ENCODE results near the gene GNAS-AS1.

GNAS-AS1 gene

GRCh38 chr20:58871533-58872102 lies 20.9 kb upstream of the GNAS-AS1 start:
- Histone ChIP-seq H3K4me3 (ENCODE audit: low read length) (no peak overlapping the region), H3K9ac (ENCODE audit: low read length) (no peak overlapping the region), H3K36me3 (ENCODE audit: control insufficient read depth, low read depth, low read length) (peaks cover 6% of the 10 kb centered on the region), H3K27me3 (ENCODE audit: control insufficient read depth, insufficient read depth, low read length) (no peaks in the 10 kb centered on the region), H3K4me1 (ENCODE audit: control insufficient read depth, low read depth, low read length) (peaks cover 15% of the 10 kb centered on the region), H3K27ac (ENCODE audit: low read length) (no peak overlapping the region), H3K9me3 (ENCODE audit: control insufficient read depth, low read depth, low read length) (no peaks in the 10 kb centered on the region)

- Histone ChIP-seq H3K27ac (ENCODE audit: low read length) (no peak overlapping the region), H3K4me1 (ENCODE audit: control insufficient read depth, low read depth, low read length) (peaks cover 7% of the 10 kb centered on the region), H3K9me3 (ENCODE audit: control insufficient read depth, low read depth, low read length) (no peaks in the 10 kb centered on the region)
Observed at GRCh38 chr20:58870293-58871014, 19.8 kb upstream of the GNAS-AS1 start.

GRCh38 chr20:58869662-58870227 lies 19.0 kb upstream of the GNAS-AS1 start:
- H3K27ac ChIP-seq (ENCODE audit: low read length) = no peak overlapping the region

More at GRCh38 chr20:58870293-58871014, 19.8 kb upstream of the GNAS-AS1 start:
- no peaks in the 10 kb centered on the region for H3K27me3 ChIP-seq (ENCODE audit: control insufficient read depth, insufficient read depth, low read length)
- no peak overlapping the region for H3K4me3 ChIP-seq (ENCODE audit: low read length)
- no peak overlapping the region for H3K9ac ChIP-seq (ENCODE audit: low read length)
- peaks cover 6% of the 10 kb centered on the region for H3K36me3 ChIP-seq (ENCODE audit: control insufficient read depth, low read depth, low read length)

GRCh38 chr20:58868795-58869194 lies 18.1 kb upstream of the GNAS-AS1 start:
- Histone ChIP-seq H3K27me3 (ENCODE audit: control insufficient read depth, insufficient read depth, low read length) (no peaks in the 10 kb centered on the region), H3K9ac (ENCODE audit: low read length) (no peak overlapping the region), H3K9me3 (ENCODE audit: control insufficient read depth, low read depth, low read length) (no peaks in the 10 kb centered on the region), H3K4me3 (ENCODE audit: low read length) (no peak overlapping the region), H3K27ac (ENCODE audit: low read length) (no peak overlapping the region), H3K36me3 (ENCODE audit: control insufficient read depth, low read depth, low read length) (peaks cover 4% of the 10 kb centered on the region), H3K4me1 (ENCODE audit: control insufficient read depth, low read depth, low read length) (no peaks in the 10 kb centered on the region)

More at GRCh38 chr20:58869662-58870227, 19.0 kb upstream of the GNAS-AS1 start:
- no peaks in the 10 kb centered on the region for H3K27me3 ChIP-seq (ENCODE audit: control insufficient read depth, insufficient read depth, low read length)
- H3K36me3 ChIP-seq (ENCODE audit: control insufficient read depth, low read depth, low read length) = peaks cover 6% of the 10 kb centered on the region
- no peak overlapping the region for H3K9ac ChIP-seq (ENCODE audit: low read length)
- H3K4me3 ChIP-seq (ENCODE audit: low read length) = no peak overlapping the region
- no peaks in the 10 kb centered on the region for H3K9me3 ChIP-seq (ENCODE audit: control insufficient read depth, low read depth, low read length)
- H3K4me1 ChIP-seq (ENCODE audit: control insufficient read depth, low read depth, low read length) = peaks cover under 1% of the 10 kb centered on the region

GRCh38 chr20:58867211-58867610 lies 16.5 kb upstream of the GNAS-AS1 start:
- Histone ChIP-seq H3K36me3 (ENCODE audit: control insufficient read depth, low read depth, low read length) (no peaks in the 10 kb centered on the region), H3K9me3 (ENCODE audit: control insufficient read depth, low read depth, low read length) (no peaks in the 10 kb centered on the region), H3K4me3 (ENCODE audit: low read length) (no peak overlapping the region), H3K9ac (ENCODE audit: low read length) (no peak overlapping the region), H3K27ac (ENCODE audit: low read length) (no peak overlapping the region), H3K4me1 (ENCODE audit: control insufficient read depth, low read depth, low read length) (no peaks in the 10 kb centered on the region), H3K27me3 (ENCODE audit: control insufficient read depth, insufficient read depth, low read length) (no peaks in the 10 kb centered on the region)

GRCh38 chr20:58865843-58866242 lies 15.1 kb upstream of the GNAS-AS1 start:
- Histone ChIP-seq H3K36me3 (ENCODE audit: control insufficient read depth, low read depth, low read length) (no peaks in the 10 kb centered on the region), H3K27me3 (ENCODE audit: control insufficient read depth, insufficient read depth, low read length) (no peaks in the 10 kb centered on the region), H3K9me3 (ENCODE audit: control insufficient read depth, low read depth, low read length) (no peaks in the 10 kb centered on the region), H3K4me1 (ENCODE audit: control insufficient read depth, low read depth, low read length) (no peaks in the 10 kb centered on the region), H3K27ac (ENCODE audit: low read length) (no peak overlapping the region), H3K9ac (ENCODE audit: low read length) (no peak overlapping the region), H3K4me3 (ENCODE audit: low read length) (no peak overlapping the region)

- H3K27ac ChIP-seq (ENCODE audit: low read length) = no peak overlapping the region
- H3K4me3 ChIP-seq (ENCODE audit: low read length) = no peak overlapping the region
- no peaks in the 10 kb centered on the region for H3K27me3 ChIP-seq (ENCODE audit: control insufficient read depth, insufficient read depth, low read length)
- H3K9me3 ChIP-seq (ENCODE audit: control insufficient read depth, low read depth, low read length) = no peaks in the 10 kb centered on the region
- H3K9ac ChIP-seq (ENCODE audit: low read length) = no peak overlapping the region
- H3K4me1 ChIP-seq (ENCODE audit: control insufficient read depth, low read depth, low read length) = no peaks in the 10 kb centered on the region
- H3K36me3 ChIP-seq (ENCODE audit: control insufficient read depth, low read depth, low read length) = no peaks in the 10 kb centered on the region
Observed at GRCh38 chr20:58864346-58864745, 13.6 kb upstream of the GNAS-AS1 start.

GRCh38 chr20:58863044-58863790 lies 12.5 kb upstream of the GNAS-AS1 start:
- no peaks in the 10 kb centered on the region for H3K9me3 ChIP-seq (ENCODE audit: control insufficient read depth, low read depth, low read length)
- no peaks in the 10 kb centered on the region for H3K27me3 ChIP-seq (ENCODE audit: control insufficient read depth, insufficient read depth, low read length)
- H3K36me3 ChIP-seq (ENCODE audit: control insufficient read depth, low read depth, low read length) = no peaks in the 10 kb centered on the region
- H3K4me3 ChIP-seq (ENCODE audit: low read length) = no peak overlapping the region
- no peak overlapping the region for H3K9ac ChIP-seq (ENCODE audit: low read length)
- no peak overlapping the region for H3K27ac ChIP-seq (ENCODE audit: low read length)
- no peaks in the 10 kb centered on the region for H3K4me1 ChIP-seq (ENCODE audit: control insufficient read depth, low read depth, low read length)

GRCh38 chr20:58855506-58856389 lies 5.0 kb upstream of the GNAS-AS1 start:
- H3K4me3 ChIP-seq (ENCODE audit: low read length) = peak overlapping the region; percentile 53
- H3K27ac ChIP-seq (ENCODE audit: low read length) = no peak overlapping the region
- H3K9ac ChIP-seq (ENCODE audit: low read length) = no peak overlapping the region
- H3K27me3 ChIP-seq (ENCODE audit: control insufficient read depth, insufficient read depth, low read length) = peaks cover 52% of the 10 kb centered on the region
- H3K9me3 ChIP-seq (ENCODE audit: control insufficient read depth, low read depth, low read length) = no peaks in the 10 kb centered on the region
- H3K36me3 ChIP-seq (ENCODE audit: control insufficient read depth, low read depth, low read length) = no peaks in the 10 kb centered on the region
- H3K4me1 ChIP-seq (ENCODE audit: control insufficient read depth, low read depth, low read length) = no peaks in the 10 kb centered on the region

- no peaks in the 10 kb centered on the region for H3K9me3 ChIP-seq (ENCODE audit: control insufficient read depth, low read depth, low read length)
- peaks cover under 1% of the 10 kb centered on the region for H3K4me1 ChIP-seq (ENCODE audit: control insufficient read depth, low read depth, low read length)
- H3K4me3 ChIP-seq (ENCODE audit: low read length) = peak overlapping the region; percentile 53
- H3K27me3 ChIP-seq (ENCODE audit: control insufficient read depth, insufficient read depth, low read length) = peaks cover 52% of the 10 kb centered on the region
- no peak overlapping the region for H3K9ac ChIP-seq (ENCODE audit: low read length)
- no peaks in the 10 kb centered on the region for H3K36me3 ChIP-seq (ENCODE audit: control insufficient read depth, low read depth, low read length)
- H3K27ac ChIP-seq (ENCODE audit: low read length) = no peak overlapping the region
Observed at GRCh38 chr20:58854638-58855471, 4.2 kb upstream of the GNAS-AS1 start.

Measured in iPS-18a (cell line).